ENCODE data around the gene MB21D2.

DNA sequence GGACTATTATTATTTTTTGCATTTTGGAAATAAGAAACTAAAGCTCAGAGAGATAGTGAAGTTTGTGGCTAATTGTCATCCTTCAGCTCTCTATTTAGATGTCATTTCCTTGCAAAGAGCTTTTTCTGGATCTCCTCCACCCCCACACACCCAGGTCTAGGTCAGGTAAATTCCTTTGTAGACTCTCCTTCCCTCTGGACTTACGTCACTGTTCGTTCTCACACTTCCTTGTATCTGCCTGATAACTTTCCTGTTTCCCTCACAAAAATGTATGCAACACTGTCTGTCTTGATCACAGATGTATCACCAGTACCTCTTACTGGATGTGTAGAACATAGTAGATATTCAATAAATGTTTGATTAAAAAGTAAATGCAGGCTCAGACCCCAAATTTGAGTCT, 6.1 kb upstream of the MB21D2 start:
- TF ChIP-seq, protein P1, sequence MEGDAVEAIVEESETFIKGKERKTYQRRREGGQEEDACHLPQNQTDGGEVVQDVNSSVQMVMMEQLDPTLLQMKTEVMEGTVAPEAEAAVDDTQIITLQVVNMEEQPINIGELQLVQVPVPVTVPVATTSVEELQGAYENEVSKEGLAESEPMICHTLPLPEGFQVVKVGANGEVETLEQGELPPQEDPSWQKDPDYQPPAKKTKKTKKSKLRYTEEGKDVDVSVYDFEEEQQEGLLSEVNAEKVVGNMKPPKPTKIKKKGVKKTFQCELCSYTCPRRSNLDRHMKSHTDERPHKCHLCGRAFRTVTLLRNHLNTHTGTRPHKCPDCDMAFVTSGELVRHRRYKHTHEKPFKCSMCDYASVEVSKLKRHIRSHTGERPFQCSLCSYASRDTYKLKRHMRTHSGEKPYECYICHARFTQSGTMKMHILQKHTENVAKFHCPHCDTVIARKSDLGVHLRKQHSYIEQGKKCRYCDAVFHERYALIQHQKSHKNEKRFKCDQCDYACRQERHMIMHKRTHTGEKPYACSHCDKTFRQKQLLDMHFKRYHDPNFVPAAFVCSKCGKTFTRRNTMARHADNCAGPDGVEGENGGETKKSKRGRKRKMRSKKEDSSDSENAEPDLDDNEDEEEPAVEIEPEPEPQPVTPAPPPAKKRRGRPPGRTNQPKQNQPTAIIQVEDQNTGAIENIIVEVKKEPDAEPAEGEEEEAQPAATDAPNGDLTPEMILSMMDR (conservative IDR thresholded peaks at IDR 0.05; ENCODE audit: low read length), result no peak
- TF ChIP-seq EZH2phosphoT487 (IDR thresholded peaks at IDR 0.05; ENCODE audit: borderline replicate concordance), result no peak

Data from Loucy (cell line).